NCI-H146 treated with DMSO at 0.1 percent for 48 hours (cell line): Measurements from ENCODE around the gene F2.
"Not testable (repeated sequence)": the region's sequence is repeated elsewhere in the genome, so short reads cannot be mapped to it uniquely, and the experiment has no call there.

Experiments
- DNase-seq: peaks from one replicate; lab custom pipeline; 2025; ENCODE audit not compliant: unreplicated experiment; lab: John Stamatoyannopoulos, UW

Gene F2

DNA sequence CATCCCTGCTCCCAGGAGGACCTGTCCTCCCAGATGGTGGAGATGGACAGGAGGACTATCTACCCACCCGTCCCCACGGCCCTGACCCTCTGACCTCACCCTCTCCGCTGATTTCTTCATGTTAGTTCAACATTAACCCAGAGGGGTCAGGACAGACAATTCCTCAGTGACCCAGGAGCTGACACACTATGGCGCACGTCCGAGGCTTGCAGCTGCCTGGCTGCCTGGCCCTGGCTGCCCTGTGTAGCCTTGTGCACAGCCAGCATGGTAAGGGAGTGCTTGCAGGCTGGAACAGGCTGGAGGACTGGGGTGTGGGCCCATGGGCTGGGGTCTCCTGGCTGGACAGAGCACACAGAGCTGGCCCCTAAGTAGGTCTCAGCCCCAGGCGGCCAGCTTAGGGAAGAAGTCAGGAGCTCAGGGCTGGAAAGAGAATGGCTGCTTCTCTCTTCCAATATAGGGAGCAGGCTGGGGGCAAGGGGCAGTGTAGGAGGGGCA lies at the start of gene F2:
F2 (plus strand) TSS at position 166 of the 495 bp plus-strand sequence; CDS start at position 189, 23 bp downstream.
- no peak for DNase-seq

DNA sequence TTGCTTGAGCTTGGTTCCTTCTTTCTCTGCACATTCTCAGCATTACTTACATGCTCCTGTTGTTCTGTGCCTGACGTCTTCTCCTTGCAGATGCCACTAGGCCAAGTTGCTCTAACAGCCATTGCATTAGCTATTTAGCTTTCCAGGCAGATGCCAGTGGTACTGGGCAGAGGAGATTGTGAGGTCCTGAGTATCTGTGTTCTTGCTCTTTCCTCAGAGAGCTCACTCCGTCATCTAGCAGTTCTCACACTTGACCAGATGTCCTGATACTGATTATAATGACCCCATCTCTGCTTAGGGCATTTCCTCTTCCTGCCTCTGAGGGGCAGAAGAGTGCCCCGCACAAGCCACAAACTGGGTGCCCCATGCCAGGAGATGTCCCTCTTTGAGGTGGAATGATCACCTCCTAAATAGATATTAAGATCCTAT lies 49.3 kb upstream of the F2 start:
- DNase-seq, result no peak

DNA sequence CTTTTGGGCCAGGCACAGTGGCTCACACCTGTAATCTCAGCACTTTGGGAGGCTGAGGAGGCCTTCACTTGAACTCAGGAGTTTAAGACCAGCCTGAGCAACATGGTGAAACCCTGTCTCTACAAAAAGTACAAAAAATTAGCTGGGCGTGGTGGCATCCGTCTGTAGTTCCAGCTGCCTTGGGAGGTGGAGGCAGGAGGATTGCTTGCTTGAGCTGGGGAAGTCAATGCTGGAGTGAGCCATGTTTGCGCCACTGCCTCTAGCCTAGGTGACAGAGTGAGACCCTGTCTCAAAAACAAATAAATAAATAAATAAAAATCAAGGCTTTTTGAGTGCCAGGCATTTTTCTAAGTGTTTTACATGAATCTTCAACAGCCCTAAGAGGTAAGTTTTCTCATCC lies 48.5 kb upstream of the F2 start:
- not testable (repeated sequence) for DNase-seq

DNA sequence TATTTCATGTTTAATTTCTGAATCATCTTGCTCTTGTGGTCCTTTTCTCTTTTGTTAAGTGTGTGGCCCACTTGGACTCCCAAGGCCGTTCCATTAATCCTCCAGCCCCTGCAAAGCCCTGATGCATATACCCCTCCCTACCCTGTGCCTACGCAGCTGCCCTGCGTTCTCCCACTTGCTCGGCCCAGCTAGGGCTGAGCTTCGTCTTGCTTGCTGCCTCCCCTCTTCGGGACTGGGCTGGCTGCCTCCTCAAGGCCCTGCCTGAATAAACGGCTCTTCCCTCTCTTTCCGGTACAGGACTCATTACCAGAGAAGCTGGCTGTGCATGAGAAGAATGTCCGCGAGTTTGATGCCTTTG lies 47.1 kb upstream of the F2 start:
- no peak for DNase-seq

DNA sequence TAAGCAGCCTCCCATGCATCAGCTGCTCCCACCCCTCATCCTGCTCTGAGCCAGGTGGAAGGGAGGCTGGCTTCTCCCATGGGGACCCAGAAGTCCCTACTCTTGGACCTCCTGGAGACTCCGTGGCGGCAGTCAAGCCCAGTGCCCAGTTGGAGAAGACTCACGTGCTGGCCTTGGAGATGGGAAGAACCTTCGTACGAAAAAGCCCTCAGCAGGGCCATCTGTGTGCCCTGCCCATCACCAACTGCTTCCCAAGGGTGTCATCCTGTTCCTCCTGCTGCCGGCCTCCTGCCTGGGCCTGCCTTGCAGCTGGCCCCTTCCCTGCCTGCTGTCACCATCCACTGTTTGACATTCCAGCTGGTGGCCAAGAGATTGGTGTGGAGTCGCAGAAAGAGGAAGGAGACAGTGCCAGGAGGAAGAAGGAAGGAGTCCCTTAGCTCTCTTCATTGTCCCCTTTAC lies 46.6 kb upstream of the F2 start:
- DNase-seq, result no peak

DNA sequence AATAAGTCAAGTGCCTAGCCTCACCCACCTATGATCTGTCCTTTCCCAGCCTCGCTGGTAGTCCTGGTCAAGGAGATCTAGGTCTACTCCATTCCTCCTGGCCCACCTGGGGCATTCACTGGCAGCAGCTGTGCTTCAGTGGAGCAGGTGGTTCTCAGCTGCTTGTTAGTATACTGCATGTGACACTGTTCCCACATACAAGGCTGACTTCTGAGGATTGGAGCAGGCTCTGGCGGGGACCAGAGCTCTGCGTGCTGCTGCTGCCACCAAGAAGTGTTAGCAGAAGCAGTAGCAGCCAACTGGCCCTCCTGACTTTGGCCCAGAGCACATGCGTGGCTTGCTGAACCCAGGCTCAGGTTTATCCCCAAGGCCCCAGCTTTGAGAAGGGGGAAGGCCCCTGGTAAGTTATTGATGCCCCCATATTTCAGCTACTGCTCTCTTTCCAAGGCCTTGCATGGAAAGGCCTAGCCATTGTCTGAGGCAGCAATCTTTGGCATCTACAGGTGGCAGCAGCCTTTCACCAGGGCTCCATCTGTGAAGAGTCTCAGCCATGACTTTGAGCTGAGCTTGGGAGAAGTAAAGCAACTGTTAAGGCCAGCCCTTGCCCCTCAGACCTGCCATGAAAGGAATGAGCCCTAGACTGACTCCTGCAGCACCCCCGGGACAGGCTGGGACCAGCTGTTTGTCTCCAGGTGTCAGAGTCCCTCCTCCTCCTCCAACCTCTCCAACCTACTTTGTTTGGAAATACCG lies 45.1 kb upstream of the F2 start:
- no peak for DNase-seq

DNA sequence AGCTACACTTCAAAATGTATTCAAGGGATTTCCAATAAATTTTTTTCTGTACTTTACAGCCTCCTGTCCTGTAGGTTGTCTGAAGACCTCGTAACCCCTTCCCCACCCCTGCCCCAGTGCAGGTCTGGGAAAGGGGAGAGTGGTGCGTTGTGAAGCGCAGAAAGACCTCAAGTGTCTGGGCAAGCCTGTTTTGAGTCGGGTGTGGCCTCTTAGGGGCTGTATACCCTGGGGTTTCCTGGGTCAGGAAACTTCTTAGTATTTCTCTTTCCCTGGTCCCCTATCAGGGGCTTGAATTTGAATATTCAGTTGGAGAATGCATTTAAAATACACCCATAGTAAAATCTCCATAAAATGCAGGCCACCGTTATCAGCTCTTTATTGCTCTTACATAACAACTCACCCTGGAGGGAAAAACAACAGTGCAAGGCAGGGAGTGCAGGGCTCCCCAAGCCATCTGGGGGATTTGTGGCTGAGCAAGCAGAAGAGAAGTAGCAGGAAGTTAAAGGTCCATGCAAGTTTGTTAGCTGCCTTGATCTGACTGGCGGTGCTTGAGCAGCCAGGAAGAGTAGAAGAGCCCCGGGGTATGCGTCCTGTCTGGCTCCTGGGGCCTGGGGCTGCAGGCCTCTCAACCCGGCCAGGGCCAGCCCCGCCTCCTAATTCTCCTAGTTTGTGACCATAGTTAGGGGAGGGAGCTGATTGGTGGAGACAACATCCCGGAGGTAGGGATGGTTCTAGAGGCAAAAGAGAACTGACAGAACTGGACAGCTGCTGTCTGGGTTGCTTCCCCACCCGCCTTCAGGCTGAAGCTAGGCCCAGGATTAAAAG lies 44.3 kb upstream of the F2 start:
- no peak for DNase-seq

DNA sequence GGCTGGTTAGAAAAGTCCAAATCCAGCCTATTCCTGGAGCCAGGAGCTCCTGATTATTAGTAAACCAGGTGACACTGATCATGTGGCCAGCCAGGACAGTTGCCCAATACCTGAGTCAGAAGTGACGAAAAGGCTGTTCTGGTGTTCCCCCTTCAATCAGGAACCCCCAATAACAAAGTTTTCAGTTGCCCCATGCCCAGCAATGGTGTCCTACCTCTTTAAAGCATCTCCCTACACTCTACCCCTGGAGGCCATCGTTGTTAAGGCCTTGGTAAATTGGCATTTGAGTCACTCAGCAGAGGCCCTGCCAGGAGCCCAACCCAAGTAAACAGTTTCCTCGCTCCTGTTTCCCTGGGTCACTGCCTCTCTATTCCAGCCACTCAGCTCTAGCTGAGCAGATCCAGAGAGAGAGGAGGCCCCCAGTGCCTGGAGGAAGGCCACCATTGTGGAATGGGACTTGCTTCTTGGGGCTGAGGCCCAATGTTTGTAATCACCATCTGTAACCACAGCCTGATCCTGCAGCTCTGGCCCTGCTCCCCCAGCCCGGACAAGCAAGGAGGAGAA lies 43.6 kb upstream of the F2 start:
- no peak for DNase-seq

DNA sequence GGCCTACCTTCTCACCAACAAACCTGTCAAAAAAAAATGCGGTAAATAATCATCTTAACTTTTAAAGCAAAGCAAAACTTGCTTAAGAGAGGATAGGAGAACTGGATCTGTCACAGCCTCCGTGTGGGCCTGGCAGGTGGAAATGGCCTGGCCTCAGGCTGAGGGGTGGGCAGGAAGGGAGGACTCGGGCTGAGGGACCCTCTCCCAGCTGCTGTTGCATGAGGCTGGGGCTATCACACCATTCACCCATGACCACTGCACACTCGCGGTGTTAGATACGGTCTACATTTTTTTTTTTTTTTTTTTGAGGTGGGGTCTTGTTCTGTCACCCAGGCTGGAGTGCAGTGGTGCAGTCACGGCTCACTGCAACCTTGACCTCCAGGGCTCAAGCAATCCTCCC lies 43.1 kb upstream of the F2 start:
- DNase-seq, result no peak

DNA sequence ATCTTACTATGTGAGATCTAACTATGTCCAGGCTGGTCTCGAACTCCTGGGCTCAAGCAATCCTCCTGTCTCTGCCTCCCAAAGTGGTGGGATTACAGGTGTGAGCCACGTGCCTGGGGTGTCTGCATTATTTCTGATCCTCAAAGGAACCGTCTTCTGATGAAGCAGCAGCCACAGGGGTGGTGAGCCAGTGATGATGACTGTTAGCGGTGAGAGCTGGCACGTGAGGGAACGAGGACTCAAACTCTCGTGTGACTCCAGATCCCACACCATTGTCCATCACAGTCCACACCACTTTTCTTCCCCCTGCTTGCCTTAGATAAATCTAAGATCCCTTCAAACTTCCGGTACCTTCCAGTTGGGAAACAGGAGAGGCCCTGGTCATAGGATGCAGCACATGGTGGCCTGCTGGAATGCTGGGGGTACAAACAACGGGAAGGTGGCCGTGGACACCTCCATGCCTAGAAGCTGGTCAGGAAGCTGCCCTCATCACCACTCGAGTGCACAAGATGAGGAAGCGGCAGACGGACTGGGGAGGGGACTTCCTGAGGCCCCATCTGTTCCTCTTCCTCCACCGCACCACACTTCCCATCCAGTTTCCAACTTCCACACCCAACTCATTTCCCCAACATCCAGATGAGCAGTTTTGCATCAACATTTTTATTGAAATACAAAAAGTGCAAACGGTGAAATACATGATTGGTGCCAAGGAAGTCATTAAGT lies 42.4 kb upstream of the F2 start:
- no peak for DNase-seq

DNA sequence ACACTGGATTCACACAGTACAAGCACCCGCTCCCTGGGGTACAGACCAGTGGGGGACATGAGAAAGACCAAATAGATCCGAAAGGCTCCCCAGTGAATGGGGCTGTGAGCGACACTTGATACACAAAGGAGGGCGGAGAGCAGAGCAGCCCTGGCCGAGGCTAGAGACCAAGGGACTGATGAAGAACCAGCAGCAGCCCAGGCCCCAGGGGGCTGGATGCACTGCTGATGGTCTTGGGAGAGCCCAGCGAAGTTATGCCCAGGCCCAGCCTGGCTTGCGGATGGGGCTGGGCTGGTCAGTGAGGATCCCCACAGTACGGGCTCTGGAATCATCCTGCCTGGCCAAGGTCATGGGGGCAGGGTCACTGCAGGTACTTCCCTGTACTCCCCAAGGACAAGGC lies 41.8 kb upstream of the F2 start:
- DNase-seq, result no peak

DNA sequence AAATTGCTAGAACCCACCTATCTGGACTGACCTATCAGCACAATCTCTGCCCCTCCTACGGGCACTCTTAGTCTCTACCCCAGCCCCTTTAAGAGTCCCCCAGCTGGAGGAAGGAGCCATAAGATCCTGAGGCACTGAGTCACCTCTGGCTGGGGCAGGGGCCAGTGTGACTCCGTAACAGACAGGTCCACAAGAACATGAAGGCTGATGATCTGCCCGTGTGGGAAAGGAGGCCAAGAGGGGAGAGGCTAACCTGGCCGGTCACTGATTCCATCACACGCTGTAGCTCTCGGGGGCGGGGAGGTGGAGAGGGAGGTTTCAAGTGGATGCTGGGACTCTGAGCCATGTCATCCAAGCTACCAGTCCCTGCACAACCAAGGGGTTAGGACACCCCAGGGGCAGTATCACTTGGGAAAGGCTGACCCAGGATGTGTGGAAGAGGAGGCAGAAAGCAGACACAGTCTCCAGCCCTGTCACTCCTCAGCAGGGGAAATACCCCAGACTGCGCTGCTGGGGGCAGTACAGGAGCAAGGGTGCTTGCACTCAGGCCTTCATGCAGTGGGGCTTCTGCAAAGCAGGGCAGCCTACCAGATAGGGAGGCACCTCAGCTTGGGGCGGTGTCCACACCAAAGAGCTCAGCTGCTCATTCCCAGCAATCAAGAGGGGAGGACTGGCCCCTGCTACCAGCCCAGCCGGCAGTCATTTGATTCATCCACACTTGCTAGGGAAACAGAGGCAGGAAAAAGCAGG lies 40.8 kb upstream of the F2 start:
- no peak for DNase-seq

DNA sequence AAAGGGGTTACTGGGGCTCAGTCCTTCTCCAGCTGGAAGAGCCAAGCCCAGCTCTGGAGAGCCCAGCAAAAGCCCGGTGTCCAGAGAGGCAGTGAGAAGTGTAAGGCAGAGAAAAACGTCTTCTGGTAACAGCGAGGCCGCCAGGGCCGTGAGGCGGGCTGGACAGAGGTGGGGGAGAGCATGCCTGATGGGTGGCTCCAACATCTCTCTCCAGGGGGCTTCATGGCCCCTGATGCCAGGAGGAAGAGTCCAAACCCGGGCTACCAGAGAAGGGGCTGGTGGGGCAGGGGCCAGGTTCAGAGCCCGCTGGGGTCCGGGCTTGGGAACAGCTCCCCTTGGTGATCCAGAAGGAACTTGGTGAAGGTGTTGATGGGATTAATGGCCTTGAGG lies 40.3 kb upstream of the F2 start:
- no peak for DNase-seq

DNA sequence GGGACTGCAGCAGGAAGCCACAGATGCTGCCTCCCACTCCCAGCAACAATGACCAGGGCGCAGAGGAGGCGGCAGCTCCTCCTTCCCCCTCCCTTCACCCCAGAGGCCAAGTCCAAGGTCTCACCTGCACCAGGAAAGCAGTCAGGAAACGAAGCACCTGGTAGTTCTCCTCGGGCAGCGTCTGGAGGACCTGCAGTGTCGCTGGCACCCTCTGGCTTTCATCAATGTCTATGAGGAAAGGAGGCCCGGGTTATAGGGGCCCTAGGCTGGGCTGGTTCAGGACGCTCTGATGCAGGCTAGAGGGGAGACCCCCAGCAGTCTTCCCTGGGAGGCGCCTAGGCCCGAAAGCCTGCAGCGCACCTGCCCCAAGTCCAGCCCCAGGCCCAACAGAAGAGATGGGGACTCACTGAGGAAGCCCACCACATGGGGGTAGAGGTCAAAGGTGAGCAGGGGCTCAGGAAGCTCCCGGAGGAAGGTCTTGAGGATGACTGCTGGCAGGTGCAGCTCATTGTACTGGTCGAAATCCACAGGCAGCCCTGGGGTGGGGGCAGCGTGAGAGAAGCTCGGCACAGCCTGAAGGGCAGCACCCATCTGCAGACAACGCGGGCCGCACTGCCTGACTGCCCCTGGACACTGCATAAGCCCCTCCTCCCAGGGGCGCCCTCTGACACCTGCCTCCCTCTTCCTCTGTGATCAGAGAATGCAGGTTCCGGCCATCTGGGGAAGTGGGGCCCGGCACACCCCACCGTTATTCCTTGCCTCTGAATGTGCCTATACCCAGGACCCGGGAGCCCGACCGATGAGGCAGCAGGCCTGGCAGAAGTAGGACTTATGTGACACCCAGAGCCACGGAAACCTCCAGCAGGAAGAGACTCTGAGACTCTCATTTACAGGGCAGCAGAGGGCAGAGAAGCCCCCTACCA lies 39.5 kb upstream of the F2 start:
- no peak for DNase-seq

DNA sequence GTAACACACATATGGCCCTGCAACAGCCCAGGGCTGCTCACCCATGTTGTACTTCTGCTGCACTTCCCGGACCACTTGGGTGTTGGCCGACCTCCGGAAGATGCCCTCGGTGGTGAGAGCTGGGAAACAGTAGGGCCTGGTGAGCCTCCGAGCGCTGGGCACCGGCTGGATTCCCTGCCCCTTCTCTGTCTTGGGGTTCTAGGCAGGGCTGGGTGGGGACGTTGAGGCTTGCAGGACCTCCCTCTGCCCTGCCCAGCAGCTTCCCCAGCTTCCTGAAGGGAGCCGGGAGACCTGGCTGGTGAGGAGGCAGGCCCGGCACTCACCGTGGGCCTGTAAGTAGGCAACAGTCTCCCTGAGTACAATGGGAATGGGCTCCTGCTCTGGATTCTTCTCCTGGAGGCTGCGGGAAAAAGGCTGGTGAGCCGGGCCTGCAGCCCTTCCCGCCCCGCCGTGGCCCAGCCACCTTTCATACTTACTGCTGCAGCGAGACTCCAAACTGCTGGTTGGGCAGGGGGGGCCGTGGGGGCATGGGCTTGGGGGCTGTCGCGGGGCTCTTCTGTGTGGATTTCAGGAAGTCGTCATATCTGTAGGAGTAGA lies 38.8 kb upstream of the F2 start:
- DNase-seq, result no peak

DNA sequence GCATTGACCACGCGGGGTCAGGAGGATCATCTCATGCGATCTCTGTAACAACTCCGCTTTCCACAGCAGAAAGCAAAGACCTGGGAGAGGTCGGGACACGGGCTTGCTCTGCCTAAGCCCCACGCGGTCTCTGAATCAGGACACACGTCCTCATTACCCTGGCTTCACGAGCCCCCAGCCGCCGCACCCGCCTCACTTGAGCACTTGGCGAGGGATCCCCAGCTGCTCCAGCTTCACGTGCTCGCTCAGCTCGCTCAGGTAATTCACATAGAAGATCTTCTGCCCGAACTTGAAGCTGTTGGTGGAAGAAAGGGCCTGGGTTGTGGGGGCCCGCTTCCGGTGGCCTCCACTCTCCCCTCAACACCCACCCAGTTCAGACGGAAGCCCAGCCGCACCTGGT lies 38.2 kb upstream of the F2 start:
- DNase-seq, result no peak

DNA sequence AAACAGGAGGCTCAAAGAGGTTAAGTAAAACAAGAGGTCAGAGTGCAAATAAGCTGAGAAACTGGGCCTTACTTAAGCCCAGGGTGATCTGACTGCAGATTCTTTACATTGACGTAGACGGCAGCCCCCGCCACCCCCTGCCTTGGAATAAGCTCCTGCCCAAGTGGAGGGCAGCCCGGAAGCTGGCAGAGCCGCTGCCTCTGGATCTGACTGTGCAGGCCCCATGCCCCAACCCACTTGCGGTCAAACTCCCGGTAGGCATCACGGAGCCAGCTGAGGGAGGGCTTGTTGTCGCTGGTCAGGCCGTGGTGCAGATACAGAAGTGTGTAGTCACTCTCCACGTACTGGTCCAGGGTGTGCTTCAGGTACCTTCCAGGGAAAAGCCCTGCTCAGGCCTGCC lies 37.2 kb upstream of the F2 start:
- DNase-seq, result no peak

DNA sequence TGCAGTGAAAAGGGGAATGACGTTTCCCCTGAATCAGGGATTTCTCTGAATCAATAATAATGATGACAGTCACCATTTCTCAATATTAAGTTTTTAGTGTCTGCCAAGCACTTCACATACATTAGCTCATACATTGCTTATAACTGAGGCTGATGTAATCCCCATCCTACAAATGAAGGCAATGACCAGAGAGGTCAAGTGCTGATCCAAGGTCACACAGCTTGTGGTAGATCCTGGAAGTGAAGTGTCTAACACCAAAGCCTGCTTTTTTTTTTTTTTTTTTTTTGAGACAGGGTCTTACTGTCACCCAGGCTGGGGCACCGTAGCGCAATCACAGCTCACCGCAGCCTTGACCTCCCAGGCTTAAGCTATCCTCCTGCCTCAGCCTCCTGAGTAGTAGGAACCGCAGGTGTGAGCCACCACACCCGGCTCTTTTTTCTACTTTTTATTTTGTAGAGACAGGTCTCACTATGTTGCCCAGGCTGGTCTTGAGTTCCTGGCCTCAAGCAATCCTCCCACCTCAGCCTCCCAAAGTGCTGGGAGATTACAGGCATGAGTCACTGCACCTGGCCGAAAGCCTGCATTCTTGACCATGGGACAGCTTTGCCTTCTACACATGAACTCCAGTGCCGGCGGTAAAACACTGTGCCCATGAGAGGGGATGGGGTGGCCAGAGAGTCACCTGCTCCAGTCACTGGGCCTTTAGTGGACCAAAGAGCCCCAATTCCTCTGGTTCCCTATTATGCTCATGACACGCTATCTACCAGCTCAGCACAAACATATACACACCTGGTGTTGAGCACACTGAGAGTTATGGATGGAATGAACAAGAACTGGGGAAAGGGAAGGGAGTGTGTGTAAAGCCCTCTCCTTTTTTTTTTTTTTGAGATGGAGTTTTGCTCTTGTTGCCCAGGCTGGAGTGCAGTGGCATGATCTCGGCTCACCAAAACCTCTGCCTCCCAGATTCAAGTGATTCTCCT lies 36.0 kb upstream of the F2 start:
- no peak for DNase-seq
